GM10847 (cell line): ENCODE measurements around the gene C13orf46.

ENCODE experiments used
- POLR2A ChIP-seq: IDR thresholded peaks from 2 replicates; pipeline ENCODE4 v1.6.1; 2011; ENCODE audit not compliant: insufficient read length; ENCODE audit errors: extremely low read depth

C13orf46 gene

DNA sequence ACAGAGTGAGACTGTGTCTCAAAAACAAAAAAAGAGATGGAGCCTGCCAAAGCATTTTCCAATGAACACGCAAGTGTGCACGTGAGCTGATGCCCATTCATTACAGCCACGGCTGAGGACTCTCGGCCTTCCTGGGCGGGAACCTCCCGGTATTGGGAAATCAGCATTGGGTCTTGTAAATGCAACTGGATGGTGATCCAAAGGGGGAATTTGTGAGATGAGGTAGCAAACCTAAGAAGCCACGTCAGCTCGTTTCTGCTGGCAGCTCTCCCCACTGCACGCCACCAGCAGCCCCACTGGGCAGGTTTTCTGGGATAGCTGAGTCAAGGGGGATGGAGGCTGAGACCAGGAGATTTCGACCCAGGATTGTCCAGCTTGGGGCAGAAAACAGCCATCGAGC lies 11.5 kb downstream of the C13orf46 start:
- TF ChIP-seq POLR2A = no peak

DNA sequence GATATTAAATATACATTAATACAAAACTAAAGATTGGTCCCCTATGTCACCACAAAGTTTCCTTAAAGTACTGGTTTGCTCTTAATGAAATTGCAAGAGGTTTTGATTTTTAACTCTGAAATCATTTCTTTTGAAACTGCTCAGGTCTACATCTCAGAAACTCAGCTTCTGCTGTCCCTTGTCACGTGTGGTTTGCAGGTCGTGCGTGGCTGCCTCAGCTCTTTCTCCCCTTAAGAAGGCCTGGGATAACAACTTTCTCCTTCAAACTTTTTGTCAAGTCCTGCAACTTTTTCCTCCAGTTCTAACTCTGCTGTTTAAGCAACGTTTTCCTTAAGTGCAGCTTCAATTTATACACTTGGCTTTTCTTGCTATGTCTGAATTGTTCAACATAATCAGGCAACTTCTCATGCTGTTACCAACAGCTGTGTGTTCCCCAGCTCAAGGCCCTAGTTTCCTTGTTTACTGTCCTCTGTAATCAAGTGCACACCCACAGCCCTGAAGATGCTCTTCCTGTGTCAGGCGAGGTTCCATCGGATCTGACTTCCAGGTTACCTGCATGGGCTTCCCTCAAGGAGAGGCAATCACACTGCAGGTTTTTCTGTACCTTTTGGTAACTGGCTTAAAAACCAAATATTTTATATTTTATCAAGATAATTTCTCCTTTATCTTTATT lies 13.5 kb downstream of the C13orf46 start:
- no peak for TF ChIP-seq POLR2A

- no peak for TF ChIP-seq POLR2A
These were observed 14.7 kb downstream of the C13orf46 start for GRCh38 chr13:113959198-113959597.

DNA sequence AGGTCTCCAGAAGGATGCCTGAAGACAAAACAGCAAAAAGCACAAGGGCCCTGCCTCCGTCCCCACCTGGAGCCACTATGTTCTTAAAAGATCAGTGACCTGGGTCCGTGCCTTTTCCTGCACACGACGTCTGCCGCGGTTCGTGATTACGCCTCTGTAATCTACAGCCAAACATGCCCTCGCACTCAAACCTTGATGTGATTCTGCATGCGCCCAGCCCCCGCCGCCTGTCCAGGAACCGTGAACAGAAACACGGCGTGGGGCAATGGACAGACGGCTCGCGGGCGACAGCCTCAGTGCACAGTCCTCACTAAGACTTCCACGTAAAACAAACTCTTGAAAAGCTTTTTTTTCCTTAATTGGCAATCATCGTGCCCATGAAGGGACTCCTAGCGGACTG lies 15.5 kb downstream of the C13orf46 start:
- TF ChIP-seq POLR2A = no peak

- TF ChIP-seq POLR2A = no peak
These were observed 17.3 kb downstream of the C13orf46 start for GRCh38 chr13:113956571-113956970.

DNA sequence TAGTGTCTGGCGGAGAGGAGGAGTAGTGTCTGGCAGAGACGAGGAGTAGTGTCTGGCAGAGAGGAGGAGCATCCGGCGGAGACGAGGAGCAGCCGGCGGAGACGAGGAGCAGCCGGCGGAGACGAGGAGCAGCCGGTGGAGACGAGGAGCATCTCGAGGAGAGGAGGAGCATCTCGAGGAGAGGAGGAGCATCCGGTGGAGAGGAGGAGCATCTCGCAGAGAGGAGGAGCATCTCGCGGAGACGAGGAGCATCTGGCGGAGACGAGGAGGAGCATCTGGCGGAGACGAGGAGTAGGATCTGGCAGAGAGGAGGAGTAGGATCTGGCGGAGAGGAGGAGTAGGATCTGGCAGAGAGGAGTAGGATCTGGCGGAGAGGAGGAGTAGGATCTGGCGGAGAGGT lies 18.2 kb downstream of the C13orf46 start:
- no peak for TF ChIP-seq POLR2A

DNA sequence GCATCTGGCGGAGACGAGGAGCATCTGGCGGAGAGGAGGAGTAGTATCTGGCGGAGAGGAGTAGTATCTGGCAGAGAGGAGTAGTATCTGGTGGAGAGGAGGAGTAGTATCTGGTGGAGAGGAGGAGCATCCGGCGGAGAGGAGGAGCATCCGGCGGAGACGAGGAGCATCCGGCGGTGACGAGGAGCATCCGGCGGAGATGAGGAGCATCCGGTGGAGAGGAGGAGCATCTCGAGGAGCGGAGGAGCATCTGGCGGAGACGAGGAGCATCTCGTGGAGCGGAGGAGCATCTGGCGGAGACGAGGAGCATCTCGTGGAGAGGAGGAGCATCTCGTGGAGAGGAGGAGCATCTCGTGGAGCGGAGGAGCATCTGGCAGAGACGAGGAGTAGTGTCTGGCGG lies 18.6 kb downstream of the C13orf46 start:
- TF ChIP-seq POLR2A = no peak

- no peak for TF ChIP-seq POLR2A
These were observed 19.6 kb downstream of the C13orf46 start for GRCh38 chr13:113954046-113954835.

DNA sequence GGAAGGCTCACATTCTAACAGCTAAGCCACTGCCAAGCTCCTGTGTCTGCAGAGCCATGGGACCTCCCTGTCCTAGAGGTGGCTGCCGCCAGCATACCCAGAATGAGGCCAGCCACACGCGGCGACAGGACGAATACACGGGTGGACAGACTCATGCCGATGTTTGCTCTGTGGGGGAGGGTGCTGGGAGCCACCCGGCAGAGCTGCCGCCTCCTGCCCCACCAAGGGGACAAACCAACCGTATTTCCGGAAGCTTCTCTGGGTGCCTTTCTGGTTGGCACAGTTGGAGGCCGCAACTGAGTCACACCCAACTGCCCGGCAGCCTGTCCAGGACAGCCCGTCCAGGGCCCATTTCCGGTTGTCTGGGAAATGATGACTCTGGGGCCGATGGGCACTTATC lies 20.3 kb downstream of the C13orf46 start:
- TF ChIP-seq POLR2A = no peak

DNA sequence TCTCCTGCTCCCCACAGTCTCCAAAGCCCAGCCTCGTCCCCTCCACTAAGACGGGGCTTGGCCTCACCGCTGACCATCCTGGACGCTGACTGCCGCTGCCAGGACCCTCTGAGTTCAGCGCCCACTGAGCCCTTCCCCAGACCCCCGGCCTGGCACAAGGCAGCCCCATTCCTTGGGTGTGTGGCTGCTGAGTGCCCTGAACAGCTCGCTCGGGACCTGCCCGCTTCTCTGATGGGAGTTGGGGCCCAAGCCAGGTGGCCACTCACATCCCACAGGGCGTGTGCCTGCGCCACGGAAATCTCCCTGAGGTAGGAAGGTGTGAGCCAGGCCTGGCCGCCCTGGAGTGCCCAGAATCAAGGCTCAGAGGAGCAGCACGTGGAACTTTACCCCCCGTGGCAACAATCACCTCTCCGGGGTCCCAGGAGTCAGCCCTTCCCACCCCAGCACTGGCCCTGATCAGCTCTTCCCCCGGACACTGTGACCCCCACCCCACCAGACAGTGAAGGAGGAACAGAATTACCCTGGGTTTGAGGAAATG lies 20.8 kb downstream of the C13orf46 start:
- TF ChIP-seq POLR2A = no peak

- TF ChIP-seq POLR2A = no peak
These were observed 21.5 kb downstream of the C13orf46 start for GRCh38 chr13:113952151-113952982.

- no peak for TF ChIP-seq POLR2A
These were observed 22.5 kb downstream of the C13orf46 start for GRCh38 chr13:113951246-113951999.

- no peak for TF ChIP-seq POLR2A
These were observed 23.2 kb downstream of the C13orf46 start for GRCh38 chr13:113950451-113951245.

DNA sequence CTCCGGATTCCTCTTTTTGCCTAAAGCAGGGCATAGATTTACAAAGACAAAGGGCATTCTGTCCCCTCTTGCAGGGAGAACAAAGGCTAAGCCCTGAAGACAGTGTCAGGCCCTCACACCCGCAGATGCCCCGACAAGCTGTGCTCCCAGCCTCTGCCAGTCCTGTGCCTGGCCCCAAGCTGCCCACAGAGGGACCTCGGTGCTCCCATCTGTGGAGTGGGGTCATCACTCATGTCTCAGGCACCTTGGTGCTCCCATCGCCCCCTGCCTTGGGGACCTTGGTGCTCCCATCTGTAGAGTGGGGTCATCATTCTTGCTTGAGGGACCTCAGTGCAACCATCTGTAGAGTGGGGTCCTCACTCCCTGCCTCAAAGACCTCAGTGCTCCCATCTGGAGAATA lies 24.3 kb downstream of the C13orf46 start:
- no peak for TF ChIP-seq POLR2A
